GM18511 (cell line): ENCODE measurements around the gene NR5A2.

Source experiments
- ATAC-seq: cut with Tn5 transposase; IDR thresholded peaks from one replicate; pipeline ENCODE4 v1.9.1; 2021; ENCODE audit warnings: mild to moderate bottlenecking, moderate library complexity; ENCODE audit not compliant: unreplicated experiment

NR5A2 gene

DNA sequence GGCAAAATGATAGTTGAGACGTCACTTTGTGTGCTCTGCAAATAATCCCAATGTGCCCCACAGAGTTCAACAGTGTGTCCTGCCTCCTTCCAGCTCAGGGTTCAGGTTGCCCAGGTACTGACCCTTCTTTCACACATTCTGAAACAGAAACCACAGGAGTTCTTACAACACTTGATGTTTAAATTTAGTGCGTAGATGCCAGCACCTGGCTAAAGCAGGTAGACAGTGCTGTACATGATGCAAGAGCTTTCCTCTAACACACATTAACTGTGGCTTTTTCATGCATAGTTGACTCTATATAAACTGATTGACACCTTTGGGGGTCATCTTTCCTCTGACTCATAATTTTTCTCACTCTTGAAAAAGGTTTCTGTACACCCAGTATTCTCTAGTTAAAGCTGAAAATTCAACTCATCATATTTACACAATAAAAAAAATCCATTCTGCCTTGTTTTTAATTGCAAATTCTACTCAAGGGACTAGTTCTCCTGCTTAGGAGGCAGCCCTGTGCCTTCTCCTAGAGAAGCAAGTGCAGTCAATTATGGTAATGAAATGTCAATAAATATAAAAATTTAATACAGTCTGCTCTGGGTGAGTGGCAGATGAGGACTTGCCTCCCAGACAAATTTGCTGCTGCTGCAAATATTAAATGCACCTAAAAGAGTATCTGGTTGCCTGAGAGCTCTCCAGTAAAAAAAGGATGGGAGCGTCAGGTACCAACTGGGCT is 91.4 kb downstream of the NR5A2 start:
- no peak for ATAC-seq

DNA sequence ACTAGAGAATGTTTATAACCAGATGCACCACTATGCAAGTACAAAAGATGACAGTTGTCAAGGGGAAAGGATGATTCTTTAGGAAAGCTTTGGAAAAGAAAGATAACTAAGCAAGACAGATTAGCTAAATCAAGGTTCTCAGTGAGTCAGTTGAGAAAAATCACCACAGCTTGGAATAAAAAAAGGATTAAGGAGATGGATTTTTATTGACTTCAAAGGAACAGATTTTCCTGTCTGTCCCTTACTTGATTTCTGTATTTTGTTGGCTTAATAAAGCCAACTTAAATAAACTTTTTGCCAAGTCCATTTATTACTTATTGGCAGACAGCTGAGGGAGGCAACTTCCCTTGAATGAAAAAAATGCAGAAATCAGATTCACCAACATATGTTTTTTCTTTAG is 93.9 kb downstream of the NR5A2 start:
- ATAC-seq, result no peak

DNA sequence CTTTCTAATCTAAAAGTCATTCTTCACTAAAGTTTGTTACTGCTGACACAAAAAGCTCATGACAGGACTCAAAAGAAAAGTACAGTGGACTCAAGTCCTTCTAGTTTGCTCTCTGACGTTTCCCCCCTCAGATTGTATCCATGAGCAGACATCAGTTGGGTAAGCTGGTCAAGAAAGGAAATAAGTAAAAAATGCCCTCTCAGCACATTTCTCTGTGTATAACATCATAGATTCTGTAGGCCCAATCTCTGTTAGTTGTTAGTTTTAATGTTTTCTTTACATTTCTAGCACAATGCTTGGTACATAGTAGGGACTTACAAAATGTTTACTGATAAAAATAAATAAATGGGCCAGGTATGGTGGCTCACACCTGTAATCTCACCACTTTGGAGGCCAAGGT is 96.8 kb downstream of the NR5A2 start:
- no peak for ATAC-seq

DNA sequence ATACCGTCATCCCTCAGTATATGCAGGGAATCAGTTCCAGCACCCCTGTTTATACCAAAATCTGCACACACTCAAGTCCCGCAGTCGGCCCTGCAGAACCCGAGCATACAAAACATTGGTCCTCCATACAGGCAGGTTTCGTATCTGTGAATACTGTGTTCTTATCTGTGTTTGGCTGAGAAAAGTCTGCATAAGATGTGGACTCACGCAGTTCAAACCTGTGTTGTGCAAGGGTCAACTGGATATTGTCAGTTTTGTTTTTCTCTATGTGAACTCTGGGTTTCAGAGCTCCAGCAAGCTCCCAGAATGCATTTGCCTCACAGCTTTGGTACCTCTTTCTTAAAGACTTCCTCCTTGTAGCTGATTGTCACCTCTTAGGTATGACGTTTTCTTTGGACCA is 100.6 kb downstream of the NR5A2 start:
- ATAC-seq, result no peak

DNA sequence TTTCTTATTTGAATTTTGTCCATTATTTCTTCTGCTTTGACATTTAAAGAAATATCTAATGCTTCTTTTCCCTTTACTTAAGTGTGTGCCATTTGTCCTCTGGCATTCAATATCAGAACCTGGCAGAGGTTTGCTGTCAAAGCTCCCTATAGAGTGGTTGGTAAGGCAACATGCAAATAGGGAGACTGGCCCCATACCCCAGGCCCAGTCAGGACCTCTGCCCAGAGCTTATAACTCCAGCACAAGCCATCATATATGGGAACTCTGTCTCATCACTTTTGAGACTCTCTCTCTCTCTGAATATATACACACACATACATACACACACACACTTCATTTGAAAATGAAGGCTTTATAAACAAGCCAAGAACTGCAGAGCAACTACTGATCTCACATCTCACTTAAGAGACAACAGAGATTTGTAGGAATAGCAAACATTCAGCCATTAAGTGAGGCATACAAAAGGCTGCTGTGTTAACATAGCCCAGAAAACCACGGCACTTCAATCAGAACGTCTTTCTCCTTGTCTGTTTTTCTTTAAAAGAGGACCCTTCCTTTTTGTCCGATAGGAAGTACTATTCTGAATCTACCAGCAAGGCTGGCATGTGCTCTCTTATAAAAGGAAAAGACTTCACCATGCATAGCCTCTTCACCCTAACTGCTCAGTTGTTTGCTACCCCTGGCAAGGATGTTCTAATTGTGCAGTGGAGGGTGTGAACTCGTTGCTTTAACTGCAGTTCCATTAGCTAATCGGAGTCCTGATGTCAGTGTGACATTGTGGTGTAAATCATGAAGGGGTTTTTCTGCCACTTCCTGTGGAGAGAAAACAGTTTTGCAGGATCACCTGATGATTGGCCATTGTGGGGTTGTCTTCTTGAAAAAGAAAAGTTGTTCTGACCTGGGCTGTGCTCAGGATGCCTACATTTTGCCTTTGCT is 101.7 kb downstream of the NR5A2 start:
- ATAC-seq, result peak; percentile 72

DNA sequence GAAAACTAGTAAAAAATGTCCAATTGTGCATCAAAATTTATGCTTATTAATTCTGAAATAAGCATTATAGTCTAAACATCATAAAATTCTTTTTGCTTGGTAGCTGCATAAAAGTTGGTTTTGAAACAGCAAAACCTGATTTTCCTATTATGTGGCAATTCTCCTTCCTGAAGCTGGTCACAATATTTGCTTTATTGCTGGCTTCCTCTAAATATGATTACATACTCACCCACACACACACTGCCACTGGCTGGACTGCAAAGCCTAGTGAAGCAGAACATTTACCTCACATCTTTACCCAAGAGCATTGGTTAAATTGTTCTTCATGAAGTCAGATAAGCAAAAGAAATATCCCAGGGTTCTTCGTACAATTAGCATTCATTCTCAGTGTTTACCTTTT is 103.0 kb downstream of the NR5A2 start:
- no peak for ATAC-seq

DNA sequence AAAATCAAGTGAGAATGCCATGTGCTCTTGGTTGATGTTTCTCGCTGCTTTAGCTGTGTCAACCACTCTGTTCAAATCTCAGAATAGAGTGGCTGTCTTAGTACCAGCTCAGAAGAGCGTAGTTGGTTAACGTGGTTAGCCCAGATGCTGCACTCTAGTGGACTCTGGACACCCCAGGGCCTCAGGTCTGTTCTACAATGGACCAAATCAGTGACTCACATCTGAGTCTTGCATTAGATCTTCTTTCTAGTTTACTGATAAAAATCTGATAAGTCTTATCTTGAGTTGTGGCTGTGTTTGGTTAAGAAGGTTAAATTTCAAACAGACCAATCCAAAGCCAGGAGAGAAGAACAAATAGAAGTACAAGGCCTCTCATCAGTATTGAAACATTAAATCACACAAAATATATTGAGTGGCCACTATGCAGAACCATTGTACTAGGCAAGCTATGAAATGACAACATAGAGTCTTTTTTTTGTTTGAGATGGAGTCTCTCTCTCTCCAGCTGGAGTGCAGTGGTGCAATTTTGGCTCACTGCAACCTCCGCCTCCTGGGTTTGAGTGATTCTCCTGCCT is 104.1 kb downstream of the NR5A2 start:
- no peak for ATAC-seq

DNA sequence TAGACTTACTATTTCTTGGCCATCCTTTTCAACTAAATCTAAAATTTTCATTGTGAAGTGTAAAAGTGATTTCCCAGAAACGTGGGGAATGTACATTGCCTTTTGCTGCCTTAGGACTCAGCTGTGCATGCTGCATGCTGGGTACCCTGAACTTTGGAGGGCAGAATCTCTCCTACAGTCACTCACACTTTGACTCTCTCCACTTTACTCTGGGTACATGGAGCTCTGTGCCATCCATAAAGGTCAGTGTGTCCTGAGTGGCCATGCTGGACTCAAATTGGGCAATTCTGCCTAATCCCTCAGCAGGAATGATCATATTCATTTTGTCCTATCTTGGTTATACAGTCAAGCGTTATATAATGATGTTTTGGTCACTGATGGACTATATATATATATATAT is 105.6 kb downstream of the NR5A2 start:
- no peak for ATAC-seq

DNA sequence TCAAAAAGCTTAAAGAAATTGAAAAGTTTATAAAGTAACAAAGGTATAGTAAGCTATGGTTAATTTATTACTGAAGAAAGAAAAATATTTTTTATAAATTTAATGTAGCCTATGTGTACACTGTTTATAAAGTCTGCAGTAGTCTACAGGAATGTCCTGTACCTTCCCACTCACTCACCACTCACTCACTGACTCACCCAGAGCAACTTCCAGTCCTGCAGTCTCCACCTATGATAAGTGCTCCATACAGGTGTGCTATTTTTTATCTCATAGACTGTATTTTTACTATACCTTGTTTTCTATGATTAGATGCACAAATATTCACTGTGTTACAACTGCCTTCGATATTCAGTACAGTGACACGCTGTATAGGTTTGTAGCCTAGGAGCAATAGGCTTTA is 106.6 kb downstream of the NR5A2 start:
- ATAC-seq, result no peak

DNA sequence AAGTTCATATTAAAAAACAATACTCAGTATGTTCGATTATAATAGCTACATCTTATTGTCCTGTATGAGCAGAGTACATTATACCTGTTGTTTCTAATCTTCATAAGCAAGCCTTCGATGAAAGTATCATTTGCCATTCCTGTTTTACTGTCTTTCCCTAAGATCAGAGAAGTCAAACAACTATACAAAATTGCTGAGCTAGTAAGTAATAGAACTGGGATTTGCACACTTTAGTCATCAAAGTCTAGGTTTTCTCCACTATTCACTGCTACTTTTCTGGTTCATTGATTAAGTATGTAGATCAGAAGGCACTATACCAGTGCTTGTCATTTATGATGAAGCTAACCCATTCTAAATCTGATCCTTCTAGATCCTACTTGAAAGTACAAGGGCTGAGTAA is 108.9 kb downstream of the NR5A2 start:
- ATAC-seq, result no peak

DNA sequence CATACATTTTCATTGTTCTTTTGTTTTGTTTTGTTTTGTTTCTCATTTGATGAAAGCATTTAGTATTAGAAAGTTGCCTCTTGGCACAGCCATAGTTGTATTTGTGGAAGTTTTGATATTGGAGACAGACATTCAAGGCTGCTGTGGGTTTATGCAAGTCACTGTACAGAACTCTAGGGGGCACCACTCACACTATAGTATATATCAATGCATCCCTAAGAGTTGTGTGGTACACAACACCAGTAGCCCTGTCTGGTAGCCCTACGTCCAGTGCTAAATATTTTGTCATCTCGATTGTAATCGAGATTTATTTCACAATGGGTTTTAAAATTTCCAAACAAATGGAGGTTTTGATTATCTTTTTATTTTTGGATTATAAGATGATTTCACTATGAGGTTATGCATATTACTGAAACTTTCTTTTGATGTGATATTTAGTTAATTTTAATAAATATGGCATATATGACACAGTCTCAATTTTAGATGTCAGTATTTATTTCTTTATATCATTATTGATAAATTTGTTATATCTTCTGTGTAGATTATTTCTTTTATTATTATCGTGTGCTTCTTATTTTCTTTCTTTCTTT is 112.2 kb downstream of the NR5A2 start:
- ATAC-seq, result peak; percentile 87

DNA sequence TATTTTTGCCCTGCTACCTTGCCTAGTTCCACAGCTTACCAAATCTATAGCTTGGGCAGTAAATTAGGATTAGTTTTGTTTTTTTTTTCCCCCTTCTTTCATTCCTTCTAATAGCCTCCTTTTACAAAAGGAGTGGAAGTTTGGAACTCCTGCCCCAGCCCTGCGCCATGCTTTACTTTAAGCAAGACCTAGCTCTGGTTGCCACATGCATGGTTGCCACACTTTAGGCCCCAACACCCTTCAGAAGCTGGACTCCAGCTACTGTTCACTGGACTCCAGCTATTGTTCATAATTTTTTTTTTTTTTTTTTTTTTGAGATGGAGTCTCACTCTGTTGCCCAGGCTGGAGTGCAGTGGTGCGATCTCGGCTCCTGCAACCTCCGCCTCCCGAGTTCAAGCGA is 115.8 kb downstream of the NR5A2 start:
- ATAC-seq, result no peak

DNA sequence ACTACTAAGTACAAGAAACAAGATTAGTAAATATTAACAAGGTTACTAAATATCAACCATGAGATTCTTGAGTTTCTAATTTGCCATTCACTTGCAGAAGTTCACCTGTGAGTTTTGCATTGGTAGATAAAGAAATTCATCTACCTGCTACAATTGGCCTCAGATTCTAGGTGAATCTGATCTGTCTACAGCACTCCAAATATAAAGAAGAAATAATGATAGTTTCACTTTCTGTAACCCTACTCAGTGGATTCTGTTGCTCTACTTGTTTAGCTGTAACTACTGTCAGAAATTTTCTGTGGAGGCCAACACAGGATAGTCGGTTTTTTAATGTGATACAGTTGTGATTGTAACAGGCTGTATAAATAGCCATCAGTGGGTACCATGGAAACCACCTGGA is 118.6 kb downstream of the NR5A2 start:
- no peak for ATAC-seq

DNA sequence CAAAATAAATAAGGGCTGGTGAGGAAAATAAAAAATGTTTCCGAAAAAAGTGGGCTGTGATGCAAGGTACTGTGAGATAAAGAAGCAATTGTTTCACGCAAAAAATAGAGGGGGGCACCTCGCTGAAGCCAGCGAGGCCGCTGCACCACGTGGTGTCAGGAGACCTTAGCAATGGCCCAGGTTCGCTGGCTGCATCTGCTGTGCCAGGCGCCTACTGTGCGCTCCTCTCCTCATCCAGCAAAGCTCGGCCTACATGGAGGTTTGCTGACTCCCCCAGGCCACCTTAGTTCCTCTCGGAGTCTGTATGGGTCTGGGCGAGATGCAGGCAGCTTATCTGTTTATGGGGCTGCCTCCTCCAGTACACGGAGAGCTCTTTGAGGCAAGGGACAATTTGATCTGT is 119.6 kb downstream of the NR5A2 start:
- ATAC-seq, result no peak

DNA sequence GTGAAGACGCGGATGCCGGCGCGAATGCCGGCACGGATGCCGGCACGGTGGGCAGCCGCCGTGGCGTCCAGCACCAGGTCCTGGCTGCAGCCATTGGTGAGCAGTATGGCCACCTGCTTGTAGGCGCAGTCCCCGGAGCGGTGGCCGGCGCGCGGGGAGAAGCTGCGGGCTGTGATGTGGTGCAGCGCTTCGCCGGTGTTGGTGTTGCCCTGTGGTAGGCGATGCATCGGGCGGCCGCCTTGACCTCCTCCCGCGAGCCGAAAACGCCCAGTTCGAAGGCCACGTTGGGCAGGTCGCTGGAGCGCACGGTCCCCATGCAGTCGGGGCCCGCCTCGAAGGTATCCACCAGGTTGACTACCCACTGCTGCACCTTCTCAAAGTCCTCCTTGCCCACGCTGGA is 120.2 kb downstream of the NR5A2 start:
- ATAC-seq, result no peak

DNA sequence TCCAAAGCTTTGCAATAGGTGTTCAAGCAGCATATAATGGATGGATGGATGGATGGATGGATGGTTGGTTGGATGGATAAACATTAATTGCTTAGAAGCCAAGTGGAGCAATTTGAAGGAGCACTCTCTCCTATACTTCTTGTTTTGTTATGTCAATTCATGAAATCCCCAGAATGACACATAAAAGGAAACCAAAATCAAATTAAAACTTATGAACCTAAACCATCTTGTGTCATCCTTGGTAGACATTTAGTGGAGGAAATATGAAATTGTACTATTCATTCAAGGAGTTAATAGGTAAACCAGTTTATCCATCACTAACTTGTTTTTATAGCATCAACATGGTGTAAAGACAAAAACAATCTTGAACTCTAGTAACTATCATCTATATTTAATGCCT is 122.5 kb downstream of the NR5A2 start:
- no peak for ATAC-seq

DNA sequence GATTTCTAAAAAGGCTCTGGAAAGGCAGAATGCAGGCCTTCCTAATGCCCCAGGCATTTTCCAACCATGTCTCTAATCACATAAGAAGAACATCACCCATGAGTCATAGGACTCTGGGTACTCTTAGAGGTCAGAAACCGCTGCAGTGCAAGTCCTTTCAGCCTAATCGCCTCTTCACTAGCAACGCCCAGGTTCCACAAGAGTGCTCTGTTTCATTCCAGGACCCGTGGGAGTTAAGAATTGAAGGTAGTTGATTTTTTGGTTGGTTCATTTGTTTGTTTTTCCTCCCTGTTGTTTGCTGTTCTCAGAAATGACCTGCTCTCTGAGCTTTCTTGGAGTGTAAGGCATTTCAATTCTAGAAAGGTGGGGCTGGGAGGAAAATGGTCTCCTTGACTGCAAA is 123.2 kb downstream of the NR5A2 start:
- ATAC-seq, result peak; percentile 48

DNA sequence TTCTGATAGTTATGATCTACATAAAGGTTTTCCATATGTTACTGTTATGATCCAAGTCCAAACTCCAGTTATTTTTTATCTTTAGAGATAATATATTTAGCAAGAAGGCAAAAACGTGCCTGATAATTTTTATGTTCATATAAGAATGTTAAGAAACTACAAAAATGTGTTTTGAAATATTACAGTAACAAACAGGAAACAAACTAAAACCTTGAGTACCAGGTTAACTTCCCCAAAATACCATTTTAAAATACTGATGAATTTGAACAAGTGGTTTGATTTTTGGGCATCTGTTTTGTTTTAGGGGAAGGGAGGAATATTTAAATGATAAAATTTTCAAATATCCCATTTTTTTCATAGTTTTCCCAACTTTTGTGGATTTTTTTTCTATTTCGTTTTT is 124.8 kb downstream of the NR5A2 start:
- no peak for ATAC-seq

DNA sequence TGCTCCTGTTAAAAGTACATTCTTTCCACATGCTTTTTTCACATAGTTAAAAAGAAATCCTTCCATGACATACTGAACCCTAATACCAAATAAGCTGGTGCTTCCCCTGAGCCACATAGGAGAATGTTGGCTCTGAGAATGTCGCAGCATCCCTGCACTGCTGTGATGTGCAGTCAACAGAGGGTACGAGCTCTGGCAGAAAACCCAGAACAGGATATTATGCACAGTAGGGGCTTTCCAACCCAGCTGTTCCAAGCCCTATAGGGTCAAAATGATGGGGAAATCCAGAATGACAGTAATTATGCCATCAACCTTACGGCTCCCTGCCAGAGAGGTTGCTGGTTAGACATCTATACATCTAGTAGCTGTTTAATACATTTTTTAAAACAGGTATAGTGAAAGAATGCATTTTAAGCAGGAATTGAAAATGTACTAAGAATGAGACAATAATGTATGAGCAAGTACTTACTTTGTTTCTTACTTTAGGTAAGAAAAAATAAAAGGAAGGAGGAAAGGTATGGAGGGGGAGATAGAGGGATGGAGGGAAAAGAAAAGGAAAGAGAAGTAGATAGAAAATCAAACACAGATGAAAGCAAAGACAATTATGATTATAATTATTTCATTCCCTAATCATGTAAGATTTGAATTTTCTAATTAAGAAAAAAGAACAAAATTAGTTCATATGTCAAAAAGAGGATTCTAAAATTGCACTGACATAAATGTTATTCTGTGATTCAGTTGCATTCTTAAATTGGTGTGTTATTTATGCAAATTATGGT is 126.0 kb downstream of the NR5A2 start:
- peak; percentile 57 for ATAC-seq

DNA sequence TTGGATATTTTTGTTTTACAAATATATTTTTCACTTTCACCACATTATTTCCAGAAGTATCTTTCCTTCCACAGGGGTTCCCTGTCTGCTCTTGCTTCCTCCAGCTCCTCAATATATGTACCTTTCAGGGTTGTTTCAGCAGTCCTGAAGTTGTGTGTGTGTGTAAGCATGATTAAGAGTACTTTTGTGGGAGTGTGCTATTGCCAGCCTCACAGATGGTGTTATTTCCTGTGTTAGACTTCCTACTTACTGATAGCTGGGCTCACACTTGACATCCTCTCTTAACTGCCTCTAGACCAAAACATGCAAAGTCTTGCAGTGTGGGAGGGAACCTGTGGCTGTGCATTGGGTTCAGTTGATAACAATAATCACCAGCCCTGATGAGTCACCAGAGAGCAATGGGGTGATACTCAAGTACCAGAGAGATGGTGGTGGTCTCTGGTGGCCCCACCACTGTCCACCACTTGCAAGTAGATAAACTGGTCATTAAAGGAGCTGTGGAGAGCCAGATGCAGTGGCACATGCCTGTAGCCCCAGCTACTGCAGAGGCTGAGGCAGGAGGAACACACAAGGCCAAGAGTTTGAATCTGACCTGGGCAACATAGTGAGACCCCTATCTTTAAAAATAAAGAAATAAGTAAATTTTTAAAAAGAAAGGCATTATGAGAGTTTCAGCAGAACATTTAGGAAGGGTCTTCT is 126.7 kb downstream of the NR5A2 start:
- ATAC-seq, result peak; percentile 87
